Mesenchymal stem cell (in vitro differentiated cells and primary cell): ENCODE results near the gene CAMK1D.

Source experiments
- DNase-seq: peaks from one replicate; pipeline ENCODE4 v3.0.0-alpha.2; 2013
- H2AFZ ChIP-seq: one replicate; pipeline ENCODE4 v1.6.1; 2013; ENCODE audit warnings: low read depth, mild to moderate bottlenecking, control low read depth, inconsistent platforms, low read length, moderate library complexity
- H2AK5ac ChIP-seq: 2 replicates; pipeline ENCODE4 v1.6.1; 2013; ENCODE audit warnings: low read length, moderate library complexity, mild to moderate bottlenecking, inconsistent platforms; ENCODE audit not compliant: severe bottlenecking
- H2BK120ac ChIP-seq: one replicate; pipeline ENCODE4 v1.6.1; 2013; ENCODE audit warnings: low read depth, mild to moderate bottlenecking, inconsistent platforms, low read length, moderate library complexity
- H2BK12ac ChIP-seq, 2 experiments: one replicate each; pipeline ENCODE4 v1.6.1; 2013; ENCODE audit warnings: inconsistent platforms in 2 of 2, low read length in 2 of 2, mild to moderate bottlenecking in 2 of 2, moderate library complexity in 2 of 2, control low read depth in 1 of 2
- H2BK15ac ChIP-seq: one replicate; pipeline ENCODE4 v1.6.1; 2013; ENCODE audit warnings: mild to moderate bottlenecking, low read depth, inconsistent platforms; ENCODE audit not compliant: poor library complexity, severe bottlenecking
- H2BK5ac ChIP-seq: 2 replicates; pipeline ENCODE4 v1.6.1; 2013; ENCODE audit warnings: low read depth, mild to moderate bottlenecking, low read length, control low read depth, inconsistent platforms; ENCODE audit not compliant: poor library complexity, severe bottlenecking
- H3K14ac ChIP-seq, 2 experiments: one replicate each; pipeline ENCODE4 v1.6.1; 2013; ENCODE audit warnings: inconsistent platforms in 2 of 2, low read length in 2 of 2, control low read depth in 1 of 2, mild to moderate bottlenecking in 1 of 2, moderate library complexity in 1 of 2
- H3K18ac ChIP-seq, 2 experiments: one replicate each; pipeline ENCODE4 v1.6.1; 2013; ENCODE audit warnings: inconsistent platforms in 2 of 2, low read length in 2 of 2, control low read depth in 1 of 2, low read depth in 1 of 2, mild to moderate bottlenecking in 1 of 2
- H3K23ac ChIP-seq, 2 experiments: one replicate each; pipeline ENCODE4 v1.6.1; 2013; ENCODE audit warnings: inconsistent platforms in 2 of 2, low read length in 2 of 2, mild to moderate bottlenecking in 2 of 2, moderate library complexity in 2 of 2, control low read depth in 1 of 2
- H3K27ac ChIP-seq: 2 replicates; pipeline ENCODE4 v1.5.1; 2013; ENCODE audit warnings: mild to moderate bottlenecking, moderate library complexity, low read length, control low read depth, inconsistent platforms; ENCODE audit not compliant: poor library complexity, severe bottlenecking
- H3K27me3 ChIP-seq, 2 experiments: 2 replicates each; pipeline versions ENCODE4 v1.6.1 to v1.7.0; 2013; ENCODE audit warnings: low read length in 2 of 2, mild to moderate bottlenecking in 2 of 2, moderate library complexity in 2 of 2, control low read depth in 1 of 2, inconsistent platforms in 1 of 2; ENCODE audit not compliant: control insufficient read depth in 1 of 2, insufficient read depth in 1 of 2
- H3K36me3 ChIP-seq, 2 experiments: 2 replicates each; pipeline versions ENCODE4 v1.6.1 to v1.7.0; 2013; ENCODE audit warnings: low read length in 2 of 2, control low read depth in 1 of 2, inconsistent platforms in 1 of 2, low read depth in 1 of 2, mild to moderate bottlenecking in 1 of 2; ENCODE audit not compliant: insufficient read depth in 2 of 2, control insufficient read depth in 1 of 2
- H3K4ac ChIP-seq, 2 experiments: one replicate each; pipeline ENCODE4 v1.6.1; 2013; ENCODE audit warnings: inconsistent platforms in 2 of 2, low read length in 2 of 2, mild to moderate bottlenecking in 2 of 2, moderate library complexity in 2 of 2, control low read depth in 1 of 2, low read depth in 1 of 2
- H3K4me1 ChIP-seq: 2 replicates; pipeline ENCODE4 v1.6.1; 2013; ENCODE audit warnings: low read depth, low read length, control low read depth; ENCODE audit not compliant: control insufficient read depth, insufficient read depth
- H3K4me2 ChIP-seq: 2 replicates; pipeline ENCODE4 v1.6.1; 2013; ENCODE audit warnings: low read length, mild to moderate bottlenecking, inconsistent platforms; ENCODE audit not compliant: poor library complexity, severe bottlenecking
- H3K4me3 ChIP-seq, 2 experiments: 2 replicates each; pipeline versions ENCODE4 v1.5.1 to v1.7.0; 2013; ENCODE audit warnings: low read length in 2 of 2, mild to moderate bottlenecking in 2 of 2, control low read depth in 1 of 2, low read depth in 1 of 2; ENCODE audit not compliant: insufficient read depth in 1 of 2
- H3K79me1 ChIP-seq: replicated peaks from 2 replicates; pipeline ENCODE4 v1.6.1; 2013; ENCODE audit warnings: mild to moderate bottlenecking, control low read depth, low read length, inconsistent platforms; ENCODE audit not compliant: poor library complexity, severe bottlenecking
- H3K9ac ChIP-seq: 2 replicates; pipeline ENCODE4 v1.7.0; 2013; ENCODE audit warnings: mild to moderate bottlenecking, low read length, moderate library complexity
- H3K9me3 ChIP-seq: 2 replicates; pipeline ENCODE4 v1.7.0; 2013; ENCODE audit warnings: mild to moderate bottlenecking, low read length; ENCODE audit not compliant: control insufficient read depth
- H4K8ac ChIP-seq: one replicate; pipeline ENCODE4 v1.6.1; 2013; ENCODE audit warnings: inconsistent platforms, mild to moderate bottlenecking, low read length, moderate library complexity
- H4K91ac ChIP-seq: one replicate; pipeline ENCODE4 v1.6.1; 2013; ENCODE audit warnings: mild to moderate bottlenecking, low read length, inconsistent platforms
- WGBS: methylation state at CpG from one replicate; pipeline ENCODE4 v1.1.7; 2013; ENCODE audit warnings: mixed read lengths; 5-methylcytosine and 5-hydroxymethylcytosine counted together

The CAMK1D gene

GRCh38 chr10:12479437-12479844, 130.1 kb downstream of the CAMK1D start:
- no peak overlapping the region for H2AK5ac ChIP-seq
- no peak overlapping the region for H2BK120ac ChIP-seq
- H4K91ac ChIP-seq: no peak overlapping the region
- H3K4me2 ChIP-seq: no peak overlapping the region
- peaks cover 0 to 5% of the 10 kb centered on the region in 2 experiments for H3K36me3 ChIP-seq
- no peak overlapping the region for H2BK12ac ChIP-seq
- no peak overlapping the region for H3K23ac ChIP-seq
- no peak overlapping the region for H3K27ac ChIP-seq
- H3K14ac ChIP-seq: no peak overlapping the region
- 94% methylated on average over 12 of the region's 12 CpGs for WGBS
- no peak overlapping the region for H3K9ac ChIP-seq
- H3K18ac ChIP-seq: no peak overlapping the region
- H3K4ac ChIP-seq: no peak overlapping the region
- DNase-seq: no peak
- no peaks in the 10 kb centered on the region for H3K9me3 ChIP-seq
- H3K4me3 ChIP-seq: no peak overlapping the region
- peaks cover 43% of the 10 kb centered on the region for H3K79me1 ChIP-seq
- H2BK5ac ChIP-seq: no peak overlapping the region
- no peaks in the 10 kb centered on the region for H3K27me3 ChIP-seq
- no peak overlapping the region for H4K8ac ChIP-seq
- H2BK15ac ChIP-seq: no peak overlapping the region
- no peak overlapping the region for H2AFZ ChIP-seq
- peaks cover 4% of the 10 kb centered on the region for H3K4me1 ChIP-seq

- 80% methylated on average over 9 of the region's 9 CpGs for WGBS
Measured at GRCh38 chr10:12479924-12480323, 130.6 kb downstream of the CAMK1D start.

GRCh38 chr10:12480440-12480839, 131.1 kb downstream of the CAMK1D start:
- Histone ChIP-seq H3K4me3 (no peak overlapping the region), H3K36me3 (peaks cover 0 to 9% of the 10 kb centered on the region in 2 experiments), H3K14ac (no peak overlapping the region), H2AFZ (no peak overlapping the region), H3K18ac (no peak overlapping the region), H4K91ac (no peak overlapping the region), H2BK15ac (no peak overlapping the region), H3K4me1 (peaks cover 8% of the 10 kb centered on the region), H3K9me3 (no peaks in the 10 kb centered on the region), H2BK5ac (no peak overlapping the region), H3K23ac (no peak overlapping the region), H2BK120ac (no peak overlapping the region), H2BK12ac (no peak overlapping the region), H2AK5ac (no peak overlapping the region), H3K4me2 (no peak overlapping the region), H3K4ac (no peak overlapping the region), H3K27me3 (no peaks in the 10 kb centered on the region), H3K79me1 (peaks cover 42% of the 10 kb centered on the region), H3K27ac (no peak overlapping the region), H4K8ac (no peak overlapping the region), H3K9ac (no peak overlapping the region)
- 75% methylated on average over 4 of the region's 4 CpGs for WGBS
- no peak for DNase-seq

More at GRCh38 chr10:12479924-12480323, 130.6 kb downstream of the CAMK1D start:
- H3K9me3 ChIP-seq: no peaks in the 10 kb centered on the region
- H3K14ac ChIP-seq: no peak overlapping the region
- peaks cover 43% of the 10 kb centered on the region for H3K79me1 ChIP-seq
- H3K4me2 ChIP-seq: no peak overlapping the region
- no peak overlapping the region for H3K9ac ChIP-seq
- H3K18ac ChIP-seq: no peak overlapping the region
- H3K4ac ChIP-seq: no peak overlapping the region
- H4K8ac ChIP-seq: no peak overlapping the region
- H3K27ac ChIP-seq: no peak overlapping the region
- peaks cover 4% of the 10 kb centered on the region for H3K4me1 ChIP-seq
- no peaks in the 10 kb centered on the region for H3K27me3 ChIP-seq
- DNase-seq: no peak
- H4K91ac ChIP-seq: no peak overlapping the region
- H2BK15ac ChIP-seq: no peak overlapping the region
- H2BK12ac ChIP-seq: no peak overlapping the region
- no peak overlapping the region for H2BK5ac ChIP-seq
- no peak overlapping the region for H2BK120ac ChIP-seq
- no peak overlapping the region for H3K4me3 ChIP-seq
- H2AK5ac ChIP-seq: no peak overlapping the region
- H3K36me3 ChIP-seq: peaks cover 0 to 5% of the 10 kb centered on the region in 2 experiments
- no peak overlapping the region for H2AFZ ChIP-seq
- no peak overlapping the region for H3K23ac ChIP-seq

- no peak for DNase-seq
- H3K4me2 ChIP-seq: no peak overlapping the region
- 83% methylated on average over 2 of the region's 4 CpGs for WGBS
- H4K91ac ChIP-seq: no peak overlapping the region
- H3K79me1 ChIP-seq: peaks cover 39% of the 10 kb centered on the region
- H3K36me3 ChIP-seq: peaks cover 0 to 9% of the 10 kb centered on the region in 2 experiments
- no peak overlapping the region for H2AFZ ChIP-seq
- H4K8ac ChIP-seq: no peak overlapping the region
- no peak overlapping the region for H2BK120ac ChIP-seq
- no peak overlapping the region for H3K18ac ChIP-seq
- no peak overlapping the region for H3K14ac ChIP-seq
- H2BK12ac ChIP-seq: no peak overlapping the region
- no peak overlapping the region for H2AK5ac ChIP-seq
- H2BK15ac ChIP-seq: no peak overlapping the region
- no peak overlapping the region for H3K4me3 ChIP-seq
- no peak overlapping the region for H3K27ac ChIP-seq
- H3K23ac ChIP-seq: no peak overlapping the region
- H2BK5ac ChIP-seq: no peak overlapping the region
- peaks cover 8% of the 10 kb centered on the region for H3K4me1 ChIP-seq
- H3K4ac ChIP-seq: no peak overlapping the region
- no peaks in the 10 kb centered on the region for H3K27me3 ChIP-seq
- no peak overlapping the region for H3K9ac ChIP-seq
- no peaks in the 10 kb centered on the region for H3K9me3 ChIP-seq
Measured at GRCh38 chr10:12481924-12482323, 132.6 kb downstream of the CAMK1D start.
